GM19043 (cell line): ENCODE results near the gene SEPTIN2.
"Not testable (repeated sequence)": the region's sequence is repeated elsewhere in the genome, so short reads cannot be mapped to it uniquely, and the experiment has no call there.

Source experiments
- ATAC-seq: cut with Tn5 transposase; IDR thresholded peaks from one replicate; pipeline ENCODE4 v1.9.1; 2021; ENCODE audit warnings: low read depth; ENCODE audit not compliant: unreplicated experiment

Gene SEPTIN2

GRCh38 chr2:241315879-241316631, at the start of gene SEPTIN2:
SEPTIN2 (plus strand) TSS chr2:241315925; CDS start chr2:241324233, 8,308 bp downstream.
- peak; percentile 30 for ATAC-seq

- ATAC-seq: no peak
These were observed 48.3 kb upstream of the SEPTIN2 start for GRCh38 chr2:241267249-241268067.

GRCh38 chr2:241268306-241268705, 47.4 kb upstream of the SEPTIN2 start:
- ATAC-seq: no peak

- ATAC-seq: no peak
These were observed 46.8 kb upstream of the SEPTIN2 start for GRCh38 chr2:241268716-241269445.

- ATAC-seq: no peak
These were observed 45.8 kb upstream of the SEPTIN2 start for GRCh38 chr2:241269707-241270520.

GRCh38 chr2:241270531-241270930, 45.2 kb upstream of the SEPTIN2 start:
- ATAC-seq: no peak

- ATAC-seq: peak; percentile 49
These were observed 43.9 kb upstream of the SEPTIN2 start for GRCh38 chr2:241271706-241272302.

- ATAC-seq: peak; percentile 36
These were observed 43.2 kb upstream of the SEPTIN2 start for GRCh38 chr2:241272303-241273209.

GRCh38 chr2:241273210-241274020, 42.3 kb upstream of the SEPTIN2 start:
- no peak for ATAC-seq

- ATAC-seq: no peak
These were observed 41.6 kb upstream of the SEPTIN2 start for GRCh38 chr2:241274127-241274526.

- ATAC-seq: no peak
These were observed 40.2 kb upstream of the SEPTIN2 start for GRCh38 chr2:241275504-241275903.

GRCh38 chr2:241275910-241276309, 39.8 kb upstream of the SEPTIN2 start:
- ATAC-seq: no peak

- ATAC-seq: not testable (repeated sequence)
These were observed 37.4 kb upstream of the SEPTIN2 start for GRCh38 chr2:241278306-241278705.

- no peak for ATAC-seq
These were observed 36.3 kb upstream of the SEPTIN2 start for GRCh38 chr2:241279413-241279812.

GRCh38 chr2:241279828-241280227, 35.9 kb upstream of the SEPTIN2 start:
- no peak for ATAC-seq

GRCh38 chr2:241280291-241280690, 35.4 kb upstream of the SEPTIN2 start:
- ATAC-seq: no peak

- ATAC-seq: no peak
These were observed 33.2 kb upstream of the SEPTIN2 start for GRCh38 chr2:241282555-241282954.

GRCh38 chr2:241285596-241285995, 30.1 kb upstream of the SEPTIN2 start:
- no peak for ATAC-seq
